SK-N-SH treated with all-trans-retinoic acid at 6 μM for 48 hours (cell line): ENCODE results near the gene SLC16A12.

Experiments
- ATAC-seq: fragments of 200-7000 bp; cut with Tn5 transposase; 3 replicates; pipeline ENCODE4 v1.9.1; 2020; ENCODE audit warnings: mild to moderate bottlenecking, moderate library complexity
- ARNTL ChIP-seq: fragments of 450-650 bp; formaldehyde crosslinking; IDR thresholded peaks from 2 replicates; pipeline ENCODE4 v1.5.0; 2020; ENCODE audit warnings: low read depth, mild to moderate bottlenecking, moderate library complexity, borderline replicate concordance
- CSDC2 ChIP-seq: fragments of 250-450 bp; sonication (Bioruptor Pico); IDR thresholded peaks from 2 replicates; pipeline ENCODE4 v1.5.0; 2020; ENCODE audit warnings: mild to moderate bottlenecking, moderate library complexity
- ESRRG ChIP-seq: fragments of 250-450 bp; sonication (Bioruptor Pico); IDR thresholded peaks from 2 replicates; pipeline ENCODE4 v1.6.1; 2021; ENCODE audit warnings: mild to moderate bottlenecking
- GLIS3 ChIP-seq: fragments of 250-450 bp; sonication (Bioruptor Pico); IDR thresholded peaks from 2 replicates; pipeline ENCODE4 v1.5.0; 2020; ENCODE audit warnings: mild to moderate bottlenecking, moderate library complexity
- ISL1 ChIP-seq: fragments of 250-450 bp; sonication (Bioruptor Pico); IDR thresholded peaks from 2 replicates; pipeline ENCODE4 v2.1.2; 2022; ENCODE audit warnings: mild to moderate bottlenecking, moderate library complexity
- OSR1 ChIP-seq: fragments of 250-450 bp; sonication (Bioruptor Pico); IDR thresholded peaks from 2 replicates; pipeline ENCODE4 v1.8.0; 2022; ENCODE audit warnings: moderate library complexity, mild to moderate bottlenecking, inconsistent platforms
- RARB ChIP-seq: fragments of 250-450 bp; sonication (Bioruptor Pico); IDR thresholded peaks from 2 replicates; pipeline ENCODE4 v1.8.0; 2021; ENCODE audit warnings: mild to moderate bottlenecking, moderate library complexity
- ZC3H10 ChIP-seq: fragments of 250-450 bp; sonication (Bioruptor Pico); IDR thresholded peaks from 2 replicates; pipeline ENCODE4 v1.5.1; 2021; ENCODE audit warnings: mild to moderate bottlenecking, moderate library complexity
- ZNF565 ChIP-seq: fragments of 450-650 bp; formaldehyde crosslinking; conservative IDR thresholded peaks from 2 replicates; pipeline ENCODE4 v1.5.0; 2020; ENCODE audit warnings: low read depth, mild to moderate bottlenecking, moderate library complexity
- ZNF70 ChIP-seq: fragments of 450-650 bp; formaldehyde crosslinking; IDR thresholded peaks from 2 replicates; pipeline ENCODE4 v1.5.0; 2020; ENCODE audit warnings: mild to moderate bottlenecking, moderate library complexity
- ZNF8 ChIP-seq: fragments of 450-650 bp; formaldehyde crosslinking; IDR thresholded peaks from 2 replicates; pipeline ENCODE4 v1.5.0; 2020; ENCODE audit warnings: mild to moderate bottlenecking, moderate library complexity
- TF ChIP-seq, protein P1 (sequence below): fragments of 250-450 bp; sonication (Bioruptor Pico); IDR thresholded peaks from 2 replicates; pipeline ENCODE4 v1.5.1; 2021; ENCODE audit warnings: mild to moderate bottlenecking, moderate library complexity
- TF ChIP-seq, protein P2 (sequence below): fragments of 250-450 bp; sonication (Bioruptor Pico); IDR thresholded peaks from 2 replicates; pipeline ENCODE4 v1.5.1; 2020; ENCODE audit warnings: low read depth, mild to moderate bottlenecking, moderate library complexity
- TF ChIP-seq, protein P3 (sequence below): fragments of 250-450 bp; sonication (Bioruptor Pico); IDR thresholded peaks from 2 replicates; pipeline ENCODE4 v1.5.0; 2020; ENCODE audit warnings: mild to moderate bottlenecking, moderate library complexity
- TF ChIP-seq, protein P4 (sequence below): fragments of 250-450 bp; sonication (Bioruptor Pico); IDR thresholded peaks from 2 replicates; pipeline ENCODE4 v1.8.0; 2021; ENCODE audit warnings: low read depth, mild to moderate bottlenecking, moderate library complexity, borderline replicate concordance
- TF ChIP-seq, protein P5 (sequence below): fragments of 250-450 bp; sonication (Bioruptor Pico); IDR thresholded peaks from 2 replicates; pipeline ENCODE4 v1.8.0; 2020; ENCODE audit warnings: mild to moderate bottlenecking, moderate library complexity, borderline replicate concordance

Gene SLC16A12

DNA sequence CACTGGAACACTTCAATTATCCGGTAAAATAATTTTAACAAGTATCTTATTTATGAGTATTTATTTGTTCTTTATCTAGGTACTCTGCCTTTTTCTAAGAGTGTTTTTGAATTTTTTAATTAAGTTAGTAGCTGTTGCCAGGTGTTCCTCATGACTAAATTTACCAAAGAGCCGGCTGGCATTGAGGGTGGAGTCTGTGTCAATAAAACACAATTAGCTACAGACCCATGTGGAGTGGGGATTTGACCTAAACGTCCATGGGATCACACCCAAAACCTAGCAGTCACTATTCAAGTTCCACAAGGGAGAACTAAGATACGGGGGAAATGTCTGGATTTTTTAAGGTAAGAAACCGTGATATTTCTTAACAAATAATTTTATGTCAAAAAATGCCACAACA, 9.8 kb downstream of the SLC16A12 start (continued):
- TF ChIP-seq ZNF8 (CRISPR knock-in tag) (no peak), OSR1 (CRISPR knock-in tag) (no peak)

DNA sequence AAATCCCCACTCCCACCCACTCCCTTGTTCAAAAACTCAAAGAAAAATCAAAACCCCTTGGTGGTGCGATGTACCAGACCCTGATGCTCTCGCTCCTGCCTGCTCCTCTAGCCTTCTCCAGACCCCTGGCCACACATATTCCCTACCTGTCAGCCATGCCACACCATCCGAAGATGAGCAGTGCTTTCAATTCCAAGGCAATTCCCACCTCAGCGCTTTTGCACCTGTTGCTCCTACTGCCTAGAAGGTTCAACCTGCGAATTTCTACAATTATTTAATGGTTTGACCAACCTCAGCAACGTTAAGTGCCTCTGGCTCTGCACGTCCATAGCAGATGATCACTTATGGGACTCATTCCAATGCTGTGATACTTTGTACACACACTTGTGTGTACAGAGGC, 11.1 kb downstream of the SLC16A12 start:
- TF ChIP-seq ISL1 (CRISPR knock-in tag), result no peak
- TF ChIP-seq, protein P1, sequence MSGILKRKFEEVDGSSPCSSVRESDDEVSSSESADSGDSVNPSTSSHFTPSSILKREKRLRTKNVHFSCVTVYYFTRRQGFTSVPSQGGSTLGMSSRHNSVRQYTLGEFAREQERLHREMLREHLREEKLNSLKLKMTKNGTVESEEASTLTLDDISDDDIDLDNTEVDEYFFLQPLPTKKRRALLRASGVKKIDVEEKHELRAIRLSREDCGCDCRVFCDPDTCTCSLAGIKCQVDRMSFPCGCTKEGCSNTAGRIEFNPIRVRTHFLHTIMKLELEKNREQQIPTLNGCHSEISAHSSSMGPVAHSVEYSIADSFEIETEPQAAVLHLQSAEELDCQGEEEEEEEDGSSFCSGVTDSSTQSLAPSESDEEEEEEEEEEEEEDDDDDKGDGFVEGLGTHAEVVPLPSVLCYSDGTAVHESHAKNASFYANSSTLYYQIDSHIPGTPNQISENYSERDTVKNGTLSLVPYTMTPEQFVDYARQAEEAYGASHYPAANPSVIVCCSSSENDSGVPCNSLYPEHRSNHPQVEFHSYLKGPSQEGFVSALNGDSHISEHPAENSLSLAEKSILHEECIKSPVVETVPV (CRISPR knock-in tag), result no peak
- no peak for TF ChIP-seq ZNF565 (CRISPR knock-in tag)
- TF ChIP-seq ARNTL (CRISPR knock-in tag), result no peak
- no peak for TF ChIP-seq OSR1 (CRISPR knock-in tag)
- TF ChIP-seq, protein P2, sequence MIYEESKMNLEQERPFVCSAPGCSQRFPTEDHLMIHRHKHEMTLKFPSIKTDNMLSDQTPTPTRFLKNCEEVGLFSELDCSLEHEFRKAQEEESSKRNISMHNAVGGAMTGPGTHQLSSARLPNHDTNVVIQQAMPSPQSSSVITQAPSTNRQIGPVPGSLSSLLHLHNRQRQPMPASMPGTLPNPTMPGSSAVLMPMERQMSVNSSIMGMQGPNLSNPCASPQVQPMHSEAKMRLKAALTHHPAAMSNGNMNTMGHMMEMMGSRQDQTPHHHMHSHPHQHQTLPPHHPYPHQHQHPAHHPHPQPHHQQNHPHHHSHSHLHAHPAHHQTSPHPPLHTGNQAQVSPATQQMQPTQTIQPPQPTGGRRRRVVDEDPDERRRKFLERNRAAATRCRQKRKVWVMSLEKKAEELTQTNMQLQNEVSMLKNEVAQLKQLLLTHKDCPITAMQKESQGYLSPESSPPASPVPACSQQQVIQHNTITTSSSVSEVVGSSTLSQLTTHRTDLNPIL, result no peak
- no peak for TF ChIP-seq ZNF8 (CRISPR knock-in tag)
- no peak for TF ChIP-seq CSDC2 (CRISPR knock-in tag)
- TF ChIP-seq ZNF70 (CRISPR knock-in tag), result no peak
- TF ChIP-seq, protein P3, sequence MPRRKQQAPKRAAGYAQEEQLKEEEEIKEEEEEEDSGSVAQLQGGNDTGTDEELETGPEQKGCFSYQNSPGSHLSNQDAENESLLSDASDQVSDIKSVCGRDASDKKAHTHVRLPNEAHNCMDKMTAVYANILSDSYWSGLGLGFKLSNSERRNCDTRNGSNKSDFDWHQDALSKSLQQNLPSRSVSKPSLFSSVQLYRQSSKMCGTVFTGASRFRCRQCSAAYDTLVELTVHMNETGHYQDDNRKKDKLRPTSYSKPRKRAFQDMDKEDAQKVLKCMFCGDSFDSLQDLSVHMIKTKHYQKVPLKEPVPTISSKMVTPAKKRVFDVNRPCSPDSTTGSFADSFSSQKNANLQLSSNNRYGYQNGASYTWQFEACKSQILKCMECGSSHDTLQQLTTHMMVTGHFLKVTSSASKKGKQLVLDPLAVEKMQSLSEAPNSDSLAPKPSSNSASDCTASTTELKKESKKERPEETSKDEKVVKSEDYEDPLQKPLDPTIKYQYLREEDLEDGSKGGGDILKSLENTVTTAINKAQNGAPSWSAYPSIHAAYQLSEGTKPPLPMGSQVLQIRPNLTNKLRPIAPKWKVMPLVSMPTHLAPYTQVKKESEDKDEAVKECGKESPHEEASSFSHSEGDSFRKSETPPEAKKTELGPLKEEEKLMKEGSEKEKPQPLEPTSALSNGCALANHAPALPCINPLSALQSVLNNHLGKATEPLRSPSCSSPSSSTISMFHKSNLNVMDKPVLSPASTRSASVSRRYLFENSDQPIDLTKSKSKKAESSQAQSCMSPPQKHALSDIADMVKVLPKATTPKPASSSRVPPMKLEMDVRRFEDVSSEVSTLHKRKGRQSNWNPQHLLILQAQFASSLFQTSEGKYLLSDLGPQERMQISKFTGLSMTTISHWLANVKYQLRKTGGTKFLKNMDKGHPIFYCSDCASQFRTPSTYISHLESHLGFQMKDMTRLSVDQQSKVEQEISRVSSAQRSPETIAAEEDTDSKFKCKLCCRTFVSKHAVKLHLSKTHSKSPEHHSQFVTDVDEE (CRISPR knock-in tag), result no peak
- TF ChIP-seq, all 23 proteins: peak for 0
- ATAC-seq, result no peak

DNA sequence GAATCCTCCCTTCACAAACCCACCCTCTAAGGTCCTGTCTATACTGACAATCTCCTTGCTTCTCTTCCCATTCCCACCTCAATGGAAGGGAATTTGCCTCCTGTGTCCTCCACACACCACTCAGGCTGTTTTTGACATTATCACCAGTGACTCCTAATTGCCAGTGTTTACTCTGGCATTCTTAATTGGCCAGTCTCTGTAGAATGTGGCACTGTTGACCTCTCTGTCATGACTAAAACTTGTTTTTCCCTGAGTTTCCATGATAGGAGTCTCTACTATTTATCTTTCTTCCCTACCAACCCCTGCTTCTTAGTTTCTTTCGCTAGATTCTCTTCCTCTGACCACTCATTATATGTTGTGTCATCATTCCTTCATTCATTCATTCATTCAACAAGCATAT, 12.1 kb downstream of the SLC16A12 start:
- TF ChIP-seq ESRRG (no peak), ZNF70 (CRISPR knock-in tag) (no peak), GLIS3 (CRISPR knock-in tag) (no peak), ZNF565 (CRISPR knock-in tag) (no peak), OSR1 (CRISPR knock-in tag) (no peak), RARB (CRISPR knock-in tag) (no peak)
- TF ChIP-seq, protein P4, sequence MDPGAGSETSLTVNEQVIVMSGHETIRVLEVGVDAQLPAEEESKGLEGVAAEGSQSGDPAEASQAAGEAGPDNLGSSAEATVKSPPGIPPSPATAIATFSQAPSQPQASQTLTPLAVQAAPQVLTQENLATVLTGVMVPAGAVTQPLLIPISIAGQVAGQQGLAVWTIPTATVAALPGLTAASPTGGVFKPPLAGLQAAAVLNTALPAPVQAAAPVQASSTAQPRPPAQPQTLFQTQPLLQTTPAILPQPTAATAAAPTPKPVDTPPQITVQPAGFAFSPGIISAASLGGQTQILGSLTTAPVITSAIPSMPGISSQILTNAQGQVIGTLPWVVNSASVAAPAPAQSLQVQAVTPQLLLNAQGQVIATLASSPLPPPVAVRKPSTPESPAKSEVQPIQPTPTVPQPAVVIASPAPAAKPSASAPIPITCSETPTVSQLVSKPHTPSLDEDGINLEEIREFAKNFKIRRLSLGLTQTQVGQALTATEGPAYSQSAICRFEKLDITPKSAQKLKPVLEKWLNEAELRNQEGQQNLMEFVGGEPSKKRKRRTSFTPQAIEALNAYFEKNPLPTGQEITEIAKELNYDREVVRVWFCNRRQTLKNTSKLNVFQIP (CRISPR knock-in tag), result no peak
- TF ChIP-seq, protein P3 (CRISPR knock-in tag), result no peak
- TF ChIP-seq, all 23 proteins: peak for 0
- ATAC-seq, result no peak

DNA sequence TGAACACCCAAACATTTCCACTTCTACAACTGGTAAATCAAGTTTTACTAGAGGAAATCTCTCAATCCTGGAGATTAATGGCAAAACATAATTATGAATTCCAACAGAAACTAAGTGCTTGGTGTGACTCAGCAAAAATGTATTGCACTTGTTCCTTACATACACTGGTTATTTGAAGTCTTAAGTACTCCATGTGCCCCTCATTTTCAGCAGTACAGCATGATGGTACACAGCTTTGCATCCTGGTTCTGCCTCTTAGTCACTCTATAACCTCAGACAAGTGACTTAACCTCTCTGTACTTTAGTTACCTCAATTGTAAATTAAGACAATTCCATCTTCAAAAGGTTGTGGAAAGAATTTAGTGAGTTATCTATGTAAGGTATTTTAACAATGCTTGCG, 12.9 kb downstream of the SLC16A12 start:
- TF ChIP-seq, protein P5, sequence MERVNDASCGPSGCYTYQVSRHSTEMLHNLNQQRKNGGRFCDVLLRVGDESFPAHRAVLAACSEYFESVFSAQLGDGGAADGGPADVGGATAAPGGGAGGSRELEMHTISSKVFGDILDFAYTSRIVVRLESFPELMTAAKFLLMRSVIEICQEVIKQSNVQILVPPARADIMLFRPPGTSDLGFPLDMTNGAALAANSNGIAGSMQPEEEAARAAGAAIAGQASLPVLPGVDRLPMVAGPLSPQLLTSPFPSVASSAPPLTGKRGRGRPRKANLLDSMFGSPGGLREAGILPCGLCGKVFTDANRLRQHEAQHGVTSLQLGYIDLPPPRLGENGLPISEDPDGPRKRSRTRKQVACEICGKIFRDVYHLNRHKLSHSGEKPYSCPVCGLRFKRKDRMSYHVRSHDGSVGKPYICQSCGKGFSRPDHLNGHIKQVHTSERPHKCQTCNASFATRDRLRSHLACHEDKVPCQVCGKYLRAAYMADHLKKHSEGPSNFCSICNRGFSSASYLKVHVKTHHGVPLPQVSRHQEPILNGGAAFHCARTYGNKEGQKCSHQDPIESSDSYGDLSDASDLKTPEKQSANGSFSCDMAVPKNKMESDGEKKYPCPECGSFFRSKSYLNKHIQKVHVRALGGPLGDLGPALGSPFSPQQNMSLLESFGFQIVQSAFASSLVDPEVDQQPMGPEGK (CRISPR knock-in tag), result no peak
- TF ChIP-seq CSDC2 (CRISPR knock-in tag) (no peak), ZC3H10 (CRISPR knock-in tag) (no peak)
- ATAC-seq, result peak; percentile 40; the same call in 2 of the 3 replicates
